ENCODE results near the gene MYO1A.

DNA sequence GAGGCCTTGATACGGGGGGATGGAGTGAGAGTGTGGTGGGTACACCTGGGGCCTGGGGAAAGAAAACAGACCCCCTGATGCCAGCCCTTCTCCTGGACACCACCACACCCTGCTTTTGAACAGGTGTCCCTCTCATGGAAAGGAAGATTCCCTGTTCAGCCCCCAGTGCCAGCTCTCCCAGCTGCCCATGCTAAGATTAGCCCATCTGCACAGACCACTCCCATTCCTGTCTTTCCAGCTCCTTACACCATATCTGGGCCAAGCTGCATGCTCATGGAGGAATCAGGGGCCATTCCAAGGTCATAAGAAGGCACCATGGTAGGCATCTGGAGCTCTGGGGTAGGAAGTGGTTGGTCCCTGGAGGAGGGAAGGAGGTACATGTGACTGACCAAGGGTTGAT, 48.6 kb upstream of the MYO1A start:
- TF ChIP-seq, protein P1, sequence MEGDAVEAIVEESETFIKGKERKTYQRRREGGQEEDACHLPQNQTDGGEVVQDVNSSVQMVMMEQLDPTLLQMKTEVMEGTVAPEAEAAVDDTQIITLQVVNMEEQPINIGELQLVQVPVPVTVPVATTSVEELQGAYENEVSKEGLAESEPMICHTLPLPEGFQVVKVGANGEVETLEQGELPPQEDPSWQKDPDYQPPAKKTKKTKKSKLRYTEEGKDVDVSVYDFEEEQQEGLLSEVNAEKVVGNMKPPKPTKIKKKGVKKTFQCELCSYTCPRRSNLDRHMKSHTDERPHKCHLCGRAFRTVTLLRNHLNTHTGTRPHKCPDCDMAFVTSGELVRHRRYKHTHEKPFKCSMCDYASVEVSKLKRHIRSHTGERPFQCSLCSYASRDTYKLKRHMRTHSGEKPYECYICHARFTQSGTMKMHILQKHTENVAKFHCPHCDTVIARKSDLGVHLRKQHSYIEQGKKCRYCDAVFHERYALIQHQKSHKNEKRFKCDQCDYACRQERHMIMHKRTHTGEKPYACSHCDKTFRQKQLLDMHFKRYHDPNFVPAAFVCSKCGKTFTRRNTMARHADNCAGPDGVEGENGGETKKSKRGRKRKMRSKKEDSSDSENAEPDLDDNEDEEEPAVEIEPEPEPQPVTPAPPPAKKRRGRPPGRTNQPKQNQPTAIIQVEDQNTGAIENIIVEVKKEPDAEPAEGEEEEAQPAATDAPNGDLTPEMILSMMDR (IDR thresholded peaks at IDR 0.05) = no peak
- TF ChIP-seq POLR2A (IDR thresholded peaks at IDR 0.05; ENCODE audit: low read length) (no peak), TP53 (CRISPR knock-in tag; IDR thresholded peaks at IDR 0.05) (no peak), JUN (IDR thresholded peaks at IDR 0.05) (no peak), ESRRA (IDR thresholded peaks at IDR 0.05; ENCODE audit: borderline replicate concordance, low read length) (no peak), EP300 (IDR thresholded peaks at IDR 0.05) (no peak), HDAC2 (IDR thresholded peaks at IDR 0.05) (no peak), CEBPB (IDR thresholded peaks at IDR 0.05) (no peak), SMC3 (IDR thresholded peaks at IDR 0.05) (no peak), EHMT2 (IDR thresholded peaks at IDR 0.05; ENCODE audit: low read depth) (no peak), MAFK (IDR thresholded peaks at IDR 0.05; ENCODE audit: partially characterized antibody) (no peak), KDM5A (IDR thresholded peaks at IDR 0.05) (no peak)
- TF ChIP-seq, protein P2, sequence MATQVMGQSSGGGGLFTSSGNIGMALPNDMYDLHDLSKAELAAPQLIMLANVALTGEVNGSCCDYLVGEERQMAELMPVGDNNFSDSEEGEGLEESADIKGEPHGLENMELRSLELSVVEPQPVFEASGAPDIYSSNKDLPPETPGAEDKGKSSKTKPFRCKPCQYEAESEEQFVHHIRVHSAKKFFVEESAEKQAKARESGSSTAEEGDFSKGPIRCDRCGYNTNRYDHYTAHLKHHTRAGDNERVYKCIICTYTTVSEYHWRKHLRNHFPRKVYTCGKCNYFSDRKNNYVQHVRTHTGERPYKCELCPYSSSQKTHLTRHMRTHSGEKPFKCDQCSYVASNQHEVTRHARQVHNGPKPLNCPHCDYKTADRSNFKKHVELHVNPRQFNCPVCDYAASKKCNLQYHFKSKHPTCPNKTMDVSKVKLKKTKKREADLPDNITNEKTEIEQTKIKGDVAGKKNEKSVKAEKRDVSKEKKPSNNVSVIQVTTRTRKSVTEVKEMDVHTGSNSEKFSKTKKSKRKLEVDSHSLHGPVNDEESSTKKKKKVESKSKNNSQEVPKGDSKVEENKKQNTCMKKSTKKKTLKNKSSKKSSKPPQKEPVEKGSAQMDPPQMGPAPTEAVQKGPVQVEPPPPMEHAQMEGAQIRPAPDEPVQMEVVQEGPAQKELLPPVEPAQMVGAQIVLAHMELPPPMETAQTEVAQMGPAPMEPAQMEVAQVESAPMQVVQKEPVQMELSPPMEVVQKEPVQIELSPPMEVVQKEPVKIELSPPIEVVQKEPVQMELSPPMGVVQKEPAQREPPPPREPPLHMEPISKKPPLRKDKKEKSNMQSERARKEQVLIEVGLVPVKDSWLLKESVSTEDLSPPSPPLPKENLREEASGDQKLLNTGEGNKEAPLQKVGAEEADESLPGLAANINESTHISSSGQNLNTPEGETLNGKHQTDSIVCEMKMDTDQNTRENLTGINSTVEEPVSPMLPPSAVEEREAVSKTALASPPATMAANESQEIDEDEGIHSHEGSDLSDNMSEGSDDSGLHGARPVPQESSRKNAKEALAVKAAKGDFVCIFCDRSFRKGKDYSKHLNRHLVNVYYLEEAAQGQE (IDR thresholded peaks at IDR 0.05) = no peak
- TF ChIP-seq, protein P3, sequence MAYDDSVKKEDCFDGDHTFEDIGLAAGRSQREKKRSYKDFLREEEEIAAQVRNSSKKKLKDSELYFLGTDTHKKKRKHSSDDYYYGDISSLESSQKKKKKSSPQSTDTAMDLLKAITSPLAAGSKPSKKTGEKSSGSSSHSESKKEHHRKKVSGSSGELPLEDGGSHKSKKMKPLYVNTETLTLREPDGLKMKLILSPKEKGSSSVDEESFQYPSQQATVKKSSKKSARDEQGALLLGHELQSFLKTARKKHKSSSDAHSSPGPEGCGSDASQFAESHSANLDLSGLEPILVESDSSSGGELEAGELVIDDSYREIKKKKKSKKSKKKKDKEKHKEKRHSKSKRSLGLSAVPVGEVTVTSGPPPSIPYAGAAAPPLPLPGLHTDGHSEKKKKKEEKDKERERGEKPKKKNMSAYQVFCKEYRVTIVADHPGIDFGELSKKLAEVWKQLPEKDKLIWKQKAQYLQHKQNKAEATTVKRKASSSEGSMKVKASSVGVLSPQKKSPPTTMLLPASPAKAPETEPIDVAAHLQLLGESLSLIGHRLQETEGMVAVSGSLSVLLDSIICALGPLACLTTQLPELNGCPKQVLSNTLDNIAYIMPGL (CRISPR knock-in tag; IDR thresholded peaks at IDR 0.05; ENCODE audit: borderline replicate concordance) = no peak
